Gastroesophageal sphincter (tissue), 4 donors: ENCODE results near the gene GP5. TPM values are rescaled to one million over a fixed set of nuclear protein-coding genes. Genes with fewer than 3 reads are reported as not detected.

Experiments used
- ATAC-seq: fragments of 150-250 bp; one replicate; pipeline ENCODE4 v1.9.1; 2016; ENCODE audit warnings: mild to moderate bottlenecking, moderate library complexity
- H3K27ac ChIP-seq, 4 donors: fragments of 200-600 bp; sonication (generic) in 3 of 4; 1 replicate in 3 of 4; 2 replicates in 1 of 4; pipeline ENCODE4 v1.5.1; 2016 to 2019
- H3K27me3 ChIP-seq: fragments of 200-600 bp; sonication (generic); one replicate; pipeline ENCODE4 v1.5.1; 2019
- H3K36me3 ChIP-seq, 2 donors: fragments of 200-600 bp; sonication (generic); one replicate each; pipeline ENCODE4 v1.5.1; 2019; ENCODE audit warnings: control low read depth in 1 of 2
- H3K4me1 ChIP-seq, 3 donors: fragments of 200-600 bp; sonication (generic); 1 replicate in 2 of 3; 2 replicates in 1 of 3; pipeline ENCODE4 v1.5.1; 2016 to 2019; ENCODE audit warnings: control low read depth in 2 of 3
- H3K4me3 ChIP-seq, 2 donors: fragments of 200-600 bp; sonication (generic); one replicate each; pipeline ENCODE4 v1.5.1; 2019; ENCODE audit warnings: mild to moderate bottlenecking in 1 of 2, moderate library complexity in 1 of 2
- H3K9me3 ChIP-seq, 3 donors: fragments of 200-600 bp; sonication (generic); one replicate each; pipeline ENCODE4 v1.5.1; 2017 to 2019; ENCODE audit warnings: control low read depth in 2 of 3
- CTCF ChIP-seq, 4 experiments: fragments of 200-600 bp in 2 of 4; fragments of 450-650 bp in 2 of 4; sonication (generic) in 1 of 4; IDR thresholded peaks; one replicate each; pipeline ENCODE4 v1.5.1; 2017 to 2019; ENCODE audit warnings: antibody characterized with exemption in 4 of 4, mild to moderate bottlenecking in 2 of 4, moderate library complexity in 2 of 4
- EP300 ChIP-seq: sonication (generic); formaldehyde crosslinking; IDR thresholded peaks from one replicate; pipeline ENCODE4 v1.6.1; 2017; ENCODE audit warnings: antibody characterized with exemption, mild to moderate bottlenecking
- POLR2A ChIP-seq, 2 donors: fragments of 450-650 bp; IDR thresholded peaks; one replicate each; pipeline ENCODE4 v1.6.1; 2017; ENCODE audit warnings: antibody characterized with exemption in 2 of 2, mild to moderate bottlenecking in 2 of 2, moderate library complexity in 1 of 2
- POLR2AphosphoS5 ChIP-seq: sonication (generic); formaldehyde crosslinking; IDR thresholded peaks from one replicate; pipeline ENCODE4 v1.6.1; 2017; ENCODE audit warnings: antibody characterized with exemption
- WGBS, 2 donors: methylation state at CpG; one replicate each; pipeline ENCODE4 v1.1.5; 2018; ENCODE audit warnings: low coverage in 1 of 2; 5-methylcytosine and 5-hydroxymethylcytosine counted together
- total RNA-seq, 4 donors: library from RNA; depleted of rRNA; stranded (reverse); fragments of >200 nt; gene quantifications; one replicate each; pipeline ENCODE4 v1.1.0, GENCODE V29; 2016

The GP5 gene
- total RNA-seq, 4 donors from 2014 or later, result 0.31 TPM; not detected in 3

- Histone ChIP-seq H3K4me3 (no peak overlapping the region), H3K27ac (no peak overlapping the region), H3K36me3 (no peaks in the 10 kb centered on the region), H3K27me3 (peaks cover 25% of the 10 kb centered on the region), H3K4me1 (peaks cover 0 to 25% (median 6%) of the 10 kb centered on the region in 3 donors), H3K9me3 (no peaks in the 10 kb centered on the region)
- no peak for ATAC-seq
- TF ChIP-seq CTCF (IDR thresholded peaks at IDR 0.05) (no peak), EP300 (no peak), POLR2AphosphoS5 (no peak), POLR2A (IDR thresholded peaks at IDR 0.05) (no peak)
- no CpG with 5 or more reads among the region's 6 CpGs for WGBS, 2 donors
Observed at GRCh38 chr3:194365526-194365925, 33.5 kb downstream of the GP5 start.

GRCh38 chr3:194364652-194365434, 34.2 kb downstream of the GP5 start:
- no peak for TF ChIP-seq POLR2A (IDR thresholded peaks at IDR 0.05)
- TF ChIP-seq CTCF (IDR thresholded peaks at IDR 0.05), result no peak
- no peak for TF ChIP-seq POLR2AphosphoS5
- no peak for TF ChIP-seq EP300
- H3K36me3 ChIP-seq, result no peaks in the 10 kb centered on the region
- no peak overlapping the region for H3K4me3 ChIP-seq
- peaks cover 0 to 24% (median 6%) of the 10 kb centered on the region in 3 donors for H3K4me1 ChIP-seq
- H3K9me3 ChIP-seq, result no peaks in the 10 kb centered on the region
- 20% methylated on average over 1 of the region's 20 CpGs; no CpG with 5 or more reads in 1 of the 2 donors for WGBS, 2 donors
- ATAC-seq, result peak; percentile 22
- H3K27me3 ChIP-seq, result peaks cover 22% of the 10 kb centered on the region
- no peak overlapping the region for H3K27ac ChIP-seq

GRCh38 chr3:194364314-194364651, 34.8 kb downstream of the GP5 start:
- H3K9me3 ChIP-seq, result no peaks in the 10 kb centered on the region
- H3K4me3 ChIP-seq, result no peak overlapping the region
- no peak for ATAC-seq
- H3K27me3 ChIP-seq, result peaks cover 22% of the 10 kb centered on the region
- H3K36me3 ChIP-seq, result no peaks in the 10 kb centered on the region
- no peak for TF ChIP-seq POLR2A (IDR thresholded peaks at IDR 0.05)
- TF ChIP-seq POLR2AphosphoS5, result no peak
- TF ChIP-seq CTCF (IDR thresholded peaks at IDR 0.05), result no peak
- TF ChIP-seq EP300, result no peak
- 100% methylated on average over 1 to 2 of the region's 3 CpGs for WGBS, 2 donors
- H3K27ac ChIP-seq, result no peak overlapping the region
- H3K4me1 ChIP-seq, result peaks cover 0 to 18% (median 6%) of the 10 kb centered on the region in 3 donors

- TF ChIP-seq POLR2A (IDR thresholded peaks at IDR 0.05) (no peak), EP300 (no peak)
- H3K4me3 ChIP-seq, result no peak overlapping the region
- peaks cover 17% of the 10 kb centered on the region for H3K27me3 ChIP-seq
- no peaks in the 10 kb centered on the region for H3K9me3 ChIP-seq
- peaks cover 0 to 14% (median 6%) of the 10 kb centered on the region in 3 donors for H3K4me1 ChIP-seq
- no peaks in the 10 kb centered on the region for H3K36me3 ChIP-seq
- ATAC-seq, result no peak
- H3K27ac ChIP-seq, result no peak overlapping the region
- WGBS, 2 donors, result 67 to 91% methylated on average over 3 to 6 of the region's 18 CpGs
Observed at GRCh38 chr3:194360568-194360967, 38.5 kb downstream of the GP5 start.

GRCh38 chr3:194357681-194358080, 41.4 kb downstream of the GP5 start:
- no peaks in the 10 kb centered on the region for H3K9me3 ChIP-seq
- H3K27me3 ChIP-seq, result peaks cover 17% of the 10 kb centered on the region
- no peak for ATAC-seq
- H3K36me3 ChIP-seq, result no peaks in the 10 kb centered on the region
- H3K27ac ChIP-seq, result no peak overlapping the region
- no peak for TF ChIP-seq EP300
- no peak for TF ChIP-seq POLR2A (IDR thresholded peaks at IDR 0.05)
- no peak for TF ChIP-seq CTCF (IDR thresholded peaks at IDR 0.05)
- no peak overlapping the region for H3K4me3 ChIP-seq
- 88 to 92% methylated on average over 6 to 10 of the region's 11 CpGs for WGBS, 2 donors
- no peaks in the 10 kb centered on the region for H3K4me1 ChIP-seq
